Measurements from ENCODE around the gene SLC45A3. TPM values are rescaled to one million over a fixed set of nuclear protein-coding genes. Genes with fewer than 3 reads are reported as not detected.
A peak's percentile ranks its signal among the peaks of the same experiment; 100 is the strongest.

Gene SLC45A3
- total and polyA plus RNA-seq, 4 donors, result 5.3 to 9.9 (median 5.7) TPM

- H3K4me3 ChIP-seq (ENCODE audit: low read depth in 1 of 3, low read length in 3 of 3), result peak overlapping the region; percentile 85 to 92 (median 91)
- H3K4me1 ChIP-seq (ENCODE audit: control insufficient read depth in 4 of 4, insufficient read depth in 4 of 4, low read length in 3 of 4), result peaks cover 0 to 27% (median 19%) of the 10 kb centered on the region in 4 donors
- H3K9ac ChIP-seq (ENCODE audit: low read depth in 1 of 2, low read length in 2 of 2), result peak overlapping the region; percentile 86 to 89
- DNase-seq (ENCODE audit: low spot score), result peak; percentile 62
- peak overlapping the region; percentile 94 to 99 for H3K27ac ChIP-seq (ENCODE audit: low read depth in 1 of 2, low read length in 2 of 2)
- WGBS, result under 1% methylated on average over 81 of the region's 81 CpGs
- no peaks in the 10 kb centered on the region for H3K9me3 ChIP-seq (ENCODE audit: control insufficient read depth in 4 of 4, low read length in 3 of 4)
- H3K27me3 ChIP-seq (ENCODE audit: control insufficient read depth in 4 of 4, insufficient read depth in 4 of 4, low read length in 3 of 4), result no peaks in the 10 kb centered on the region
- H3K36me3 ChIP-seq (ENCODE audit: control insufficient read depth in 4 of 4, insufficient read depth in 3 of 4, low read depth in 1 of 4, low read length in 3 of 4), result no peaks in the 10 kb centered on the region
- TF ChIP-seq YY1 (IDR thresholded peaks at IDR 0.05) (peak; percentile 25), SP1 (IDR thresholded peaks at IDR 0.05) (peak; percentile 73), RXRA (IDR thresholded peaks at IDR 0.05) (peak in 1 of 2 donors; percentile 36), GABPA (IDR thresholded peaks at IDR 0.05 in 1 of 2, conservative IDR thresholded peaks at IDR 0.05 in 1 of 2) (peak; percentile 19 to 71), HNF4A (conservative IDR thresholded peaks at IDR 0.05) (peak; percentile 72 to 73), JUND (IDR thresholded peaks at IDR 0.05) (peak in 1 of 2 donors; percentile 36), FOXA2 (IDR thresholded peaks at IDR 0.05) (no peak), REST (IDR thresholded peaks at IDR 0.05) (no peak), MAX (IDR thresholded peaks at IDR 0.05) (peak; percentile 66), ZBTB33 (IDR thresholded peaks at IDR 0.05) (peak; percentile 17), RAD21 (IDR thresholded peaks at IDR 0.05) (peak in 1 of 2 donors; percentile 26), NR2F2 (IDR thresholded peaks at IDR 0.05) (no peak), FOXA1 (IDR thresholded peaks at IDR 0.05) (no peak), ATF3 (IDR thresholded peaks at IDR 0.05) (no peak), EGR1 (IDR thresholded peaks at IDR 0.05; ENCODE audit: low read depth in 2 of 2) (peak in 1 of 2 donors; percentile 2), TAF1 (conservative IDR thresholded peaks at IDR 0.05) (peak; percentile 21), CTCF (IDR thresholded peaks at IDR 0.05; ENCODE audit: low read depth, low read length, missing input control) (no peak), HNF4G (IDR thresholded peaks at IDR 0.05) (no peak)
These were observed 49.1 kb downstream of the SLC45A3 start for GRCh38 chr1:205631010-205631767.

All from liver (tissue), 9 donors.